ENCODE measurements around the gene SSH3. TPM values are rescaled to one million over a fixed set of nuclear protein-coding genes. Genes with fewer than 3 reads are reported as not detected.
"Not testable (repeated sequence)": the region's sequence is repeated elsewhere in the genome, so short reads cannot be mapped to it uniquely, and the experiment has no call there.

The SSH3 gene
- total RNA-seq, 1 experiment from 2014 or later = 57.8 TPM

GRCh38 chr11:67317888-67318555 lies 14.7 kb downstream of the SSH3 start:
- ChIA-PET POLR2A (interaction anchor here (1.0 to 1.9 kb wide), 4 partner anchors 15 to 78 kb away, joined by 5 to 7 read pairs (median 6); partner anchors contain the start of gene SSH3), CTCF (interaction anchor here (0.8 to 3.2 kb wide), 19 partner anchors 9 to 290 kb away, joined by 3 to 60 read pairs (median 7); partner anchors contain the start of genes ANKRD13D, GRK2, POLD4 and PPP1CA), RAD21 (ENCODE audit: low non-redundant PET in 1 of 2, low total read pairs in 2 of 2, uncharacterized antibody in 2 of 2, unreplicated experiment in 2 of 2) (interaction anchor here (0.8 to 2.4 kb wide), 7 partner anchors 15 to 237 kb away, joined by 4 to 8 read pairs (median 5); no protein-coding TSS in a partner anchor)
- Histone ChIP-seq H3K4me2 (ENCODE audit: low read length) (peak overlapping the region; percentile 78), H2AFZ (ENCODE audit: low read depth, low read length, poor library complexity, severe bottlenecking) (no peak overlapping the region), H3K9ac (ENCODE audit: low read length) (peak overlapping the region; percentile 88), H3K27ac (ENCODE audit: low read depth, low read length) (peak overlapping the region; percentile 87), H3K79me2 (ENCODE audit: insufficient read depth, low read length) (peaks cover 11% of the 10 kb centered on the region; the same call in 1 of the 2 replicates), H3K4me1 (ENCODE audit: control insufficient read depth in 1 of 2, insufficient read depth in 2 of 2, low read length in 2 of 2) (peaks cover 4 to 22% of the 10 kb centered on the region in 2 experiments; a peak in 3 of 4 replicates), H3K27me3 (ENCODE audit: insufficient read depth, low read length) (no peaks in the 10 kb centered on the region), H4K20me1 (ENCODE audit: insufficient read depth) (no peaks in the 10 kb centered on the region), H3K9me2 (ENCODE audit: insufficient read depth) (no peaks in the 10 kb centered on the region), H3K36me3 (ENCODE audit: control insufficient read depth in 1 of 2, insufficient read depth in 2 of 2, low read length in 2 of 2) (no peaks in the 10 kb centered on the region), H3K4me3 (replicated peaks in 1 of 2; ENCODE audit: low read depth in 1 of 2, low read length in 2 of 2) (peak overlapping the region; percentile 81 to 90), H3K9me3 (ENCODE audit: control insufficient read depth in 1 of 2, insufficient read depth in 1 of 2, low read depth in 1 of 2, low read length in 2 of 2) (no peaks in the 10 kb centered on the region)
- ATAC-seq = peak; percentile 40
- intact Hi-C loops (cut with micrococcal nuclease) = loop anchor here (1.0 to 2.0 kb wide), 4 partner anchors 52 to 263 kb away; partner anchors contain the start of gene GRK2
- no peak for DNase-seq (ENCODE audit: low read depth, low spot score)
- BruUV-seq (replicated peaks) = TSS peak; percentile 39
- TF ChIP-seq ZFX (IDR thresholded peaks at IDR 0.05) (peak; percentile 83; the same call in 1 of the 2 replicates), POLR2A (IDR thresholded peaks at IDR 0.05; ENCODE audit: borderline replicate concordance, extremely low read depth, insufficient read depth, insufficient read length) (no peak), ZBTB33 (IDR thresholded peaks at IDR 0.05; ENCODE audit: extremely low read depth, insufficient replicate concordance, low read length) (no peak), RAD21 (IDR thresholded peaks at IDR 0.05; ENCODE audit: low read depth) (no peak), ELF1 (IDR thresholded peaks at IDR 0.05; ENCODE audit: borderline replicate concordance, low read depth) (no peak), CBX3 (IDR thresholded peaks at IDR 0.05; ENCODE audit: low read depth) (no peak), MAX (IDR thresholded peaks at IDR 0.05) (peak; percentile 69), CEBPB (IDR thresholded peaks at IDR 0.05; ENCODE audit: low read depth) (no peak), JUND (IDR thresholded peaks at IDR 0.05) (no peak), SRF (IDR thresholded peaks at IDR 0.05; ENCODE audit: low read depth) (no peak), POLR2AphosphoS5 (IDR thresholded peaks at IDR 0.05; ENCODE audit: low read depth, low read length) (no peak), FOSL1 (IDR thresholded peaks at IDR 0.05; ENCODE audit: low read depth) (no peak), TCF7L2 (IDR thresholded peaks at IDR 0.05; ENCODE audit: borderline replicate concordance, extremely low read depth, insufficient read depth, insufficient read length) (no peak)

GRCh38 chr11:67318876-67319275 lies 15.5 kb downstream of the SSH3 start:
- CTCF ChIA-PET; BruUV-seq (replicated peaks): not testable (repeated sequence)
- peaks cover 11% of the 10 kb centered on the region; the same call in 1 of the 2 replicates for H3K79me2 ChIP-seq (ENCODE audit: insufficient read depth, low read length)

More at GRCh38 chr11:67318876-67319275, 15.5 kb downstream of the SSH3 start:
- peak overlapping the region; percentile 78 for H3K4me2 ChIP-seq (ENCODE audit: low read length)
- H2AFZ ChIP-seq (ENCODE audit: low read depth, low read length, poor library complexity, severe bottlenecking); ATAC-seq; H3K36me3 ChIP-seq (ENCODE audit: control insufficient read depth in 1 of 2, insufficient read depth in 2 of 2, low read length in 2 of 2); H3K9me2 ChIP-seq (ENCODE audit: insufficient read depth); H4K20me1 ChIP-seq (ENCODE audit: insufficient read depth); H3K9me3 ChIP-seq (ENCODE audit: control insufficient read depth in 1 of 2, insufficient read depth in 1 of 2, low read depth in 1 of 2, low read length in 2 of 2); H3K27ac ChIP-seq (ENCODE audit: low read depth, low read length); POLR2A ChIA-PET; DNase-seq (ENCODE audit: low read depth, low spot score); H3K27me3 ChIP-seq (ENCODE audit: insufficient read depth, low read length); intact Hi-C loops (cut with micrococcal nuclease): not testable (repeated sequence)
- RAD21 ChIA-PET (ENCODE audit: low non-redundant PET in 1 of 2, low total read pairs in 2 of 2, uncharacterized antibody in 2 of 2, unreplicated experiment in 2 of 2) = interaction anchor here in 1 of 2 experiments (1.5 kb wide), 1 partner anchor 27 kb away, joined by 4 read pairs; no protein-coding TSS in a partner anchor
- peaks cover 3 to 19% of the 10 kb centered on the region in 2 experiments; a peak in 3 of 4 replicates for H3K4me1 ChIP-seq (ENCODE audit: control insufficient read depth in 1 of 2, insufficient read depth in 2 of 2, low read length in 2 of 2)
- peak overlapping the region; percentile 81 to 90 for H3K4me3 ChIP-seq (replicated peaks in 1 of 2; ENCODE audit: low read depth in 1 of 2, low read length in 2 of 2)
- peak overlapping the region; percentile 88; the same call in 1 of the 2 replicates for H3K9ac ChIP-seq (ENCODE audit: low read length)

Measured in HCT116 (cell line).